Measurements from ENCODE around the gene NPAS3.

Gene NPAS3

GRCh38 chr14:33699300-33699983, 760.8 kb downstream of the NPAS3 start:
- no peak for DNase-seq

- no peak for DNase-seq
Measured at GRCh38 chr14:33700052-33700451, 761.4 kb downstream of the NPAS3 start.

GRCh38 chr14:33702293-33702692, 763.6 kb downstream of the NPAS3 start:
- DNase-seq = no peak

GRCh38 chr14:33704481-33704880, 765.8 kb downstream of the NPAS3 start:
- no peak for DNase-seq

DNA sequence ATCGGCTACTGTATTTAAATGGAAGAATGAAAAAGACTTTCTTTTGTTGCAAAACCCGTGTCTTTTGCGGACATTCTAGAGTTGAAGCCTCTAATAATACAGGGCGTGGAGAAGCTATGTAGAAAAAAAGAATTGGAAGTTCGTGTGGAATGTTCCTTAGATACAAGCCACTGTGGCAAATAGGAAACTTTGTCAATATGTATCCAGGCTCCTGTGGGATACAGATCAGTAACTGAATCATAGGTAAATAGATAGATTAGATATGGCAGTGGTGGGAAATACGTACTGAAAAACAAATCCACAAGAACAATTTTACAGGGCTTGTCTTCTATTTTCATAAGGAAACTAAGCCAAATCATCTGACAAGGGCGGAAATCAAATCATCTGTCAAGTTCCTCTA, 766.8 kb downstream of the NPAS3 start:
- DNase-seq = no peak

DNA sequence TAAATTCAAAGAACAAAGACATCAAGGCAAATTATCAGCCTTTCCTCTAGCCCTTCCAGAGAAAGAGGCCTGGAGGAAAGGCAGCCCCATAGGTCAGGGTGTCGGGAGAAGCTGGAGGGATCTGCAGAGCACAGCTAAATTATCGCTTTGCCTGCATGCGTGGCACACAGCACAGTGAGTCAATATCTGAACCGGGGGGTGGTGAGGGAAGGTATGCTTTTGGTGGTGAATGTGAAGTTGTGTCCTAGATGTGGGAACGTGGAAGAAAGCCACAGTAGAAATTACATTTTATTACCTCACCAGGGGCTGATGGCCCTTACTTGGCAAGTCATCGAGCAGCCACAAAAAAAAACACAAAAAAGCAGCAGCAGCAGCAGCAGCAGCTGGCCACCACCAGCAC, 769.0 kb downstream of the NPAS3 start:
- DNase-seq = no peak

DNA sequence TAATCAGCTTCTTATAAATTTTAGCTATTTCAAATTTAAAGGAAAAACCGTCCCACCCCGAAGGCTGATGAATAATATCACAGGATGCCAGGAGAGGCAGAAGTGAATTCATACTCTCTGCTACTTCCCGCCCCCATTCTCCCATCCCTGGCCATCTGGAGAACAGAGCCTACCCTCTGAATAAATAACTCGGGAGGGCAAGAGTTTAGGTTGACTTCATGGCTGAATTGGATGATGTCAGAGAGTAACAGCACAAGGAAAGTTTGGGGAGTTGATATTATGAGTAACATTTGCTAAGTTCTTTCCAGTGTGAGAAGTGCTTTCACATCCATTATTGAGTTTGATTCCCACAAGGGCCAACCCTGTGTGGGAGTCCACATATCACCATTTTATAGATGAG, 770.6 kb downstream of the NPAS3 start:
- no peak for DNase-seq

DNA sequence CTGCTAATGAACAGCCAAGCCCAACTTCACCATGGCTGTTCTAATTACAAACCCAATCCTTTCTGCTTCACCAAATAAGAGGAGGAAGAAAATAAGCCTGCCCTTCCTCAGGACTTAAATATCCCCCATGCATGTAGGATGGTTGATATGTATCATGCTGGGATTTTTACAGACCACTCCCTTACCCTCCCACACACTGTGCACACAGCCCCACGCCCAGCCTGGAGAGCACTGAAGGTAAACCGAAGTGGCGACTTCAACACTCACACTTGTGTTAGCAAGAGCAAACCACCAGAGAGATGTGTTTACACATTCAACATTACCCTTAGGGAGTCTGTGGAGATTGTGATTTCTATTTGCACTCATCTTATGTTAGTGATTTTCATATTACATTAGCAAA, 771.0 kb downstream of the NPAS3 start:
- no peak for DNase-seq

DNA sequence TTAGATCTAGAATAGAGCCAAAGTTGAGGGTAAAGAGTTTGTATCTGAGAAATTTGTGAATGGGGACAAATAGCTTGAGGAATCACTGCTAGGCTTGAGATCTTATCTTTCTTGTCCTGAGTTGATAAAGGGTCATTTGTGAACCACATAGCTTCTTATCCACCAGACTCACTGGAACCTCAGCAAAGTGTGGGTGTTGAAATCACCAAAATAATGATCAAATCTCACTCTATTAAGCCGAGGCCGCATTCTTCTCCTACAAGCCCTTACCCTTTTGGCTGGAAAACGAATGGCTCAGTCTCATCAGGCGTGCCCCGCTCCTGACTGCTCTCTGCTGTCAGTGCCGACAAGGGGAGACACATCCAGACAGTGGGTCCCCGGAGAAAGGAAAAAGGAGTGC, 771.6 kb downstream of the NPAS3 start:
- no peak for DNase-seq

GRCh38 chr14:33711194-33711593, 772.5 kb downstream of the NPAS3 start:
- DNase-seq = no peak

- no peak for DNase-seq
Measured at GRCh38 chr14:33711811-33712216, 773.1 kb downstream of the NPAS3 start.

DNA sequence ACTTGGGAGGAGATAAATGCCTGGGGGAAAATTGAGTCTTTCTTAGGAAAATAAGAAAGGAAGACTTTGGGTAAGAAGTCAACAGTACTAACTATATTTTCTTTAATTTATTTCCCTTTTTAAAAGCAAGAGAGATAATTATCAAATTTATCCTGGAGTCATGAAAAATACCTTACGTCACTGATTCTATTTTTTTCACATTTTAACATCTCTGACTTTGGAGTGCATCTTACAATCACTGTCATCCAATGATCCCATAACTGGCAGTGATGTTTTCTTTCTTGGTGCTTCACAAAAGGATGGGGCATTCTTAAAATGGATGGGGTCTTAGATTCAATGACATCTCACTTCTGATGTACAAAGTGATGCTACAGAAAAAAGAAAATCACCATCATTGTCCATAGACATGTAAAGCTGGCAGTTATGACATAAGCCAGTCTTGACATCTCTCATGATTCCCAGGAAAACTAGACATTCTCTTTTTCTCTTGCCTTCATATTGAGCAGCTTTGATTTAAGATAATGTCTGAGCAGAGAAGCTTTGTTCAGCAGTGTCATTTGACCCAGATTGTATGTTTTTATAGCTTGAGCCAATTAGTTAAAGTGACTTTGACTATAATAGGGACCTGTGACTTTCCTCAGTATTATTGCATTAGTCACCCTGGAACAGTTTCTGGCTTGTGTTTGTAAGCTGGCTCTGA, 776.0 kb downstream of the NPAS3 start:
- no peak for DNase-seq

GRCh38 chr14:33715227-33715528, 776.5 kb downstream of the NPAS3 start:
- no peak for DNase-seq

- no peak for DNase-seq
Measured at GRCh38 chr14:33716921-33717320, 778.2 kb downstream of the NPAS3 start.

GRCh38 chr14:33717866-33718265, 779.2 kb downstream of the NPAS3 start:
- DNase-seq = no peak

DNA sequence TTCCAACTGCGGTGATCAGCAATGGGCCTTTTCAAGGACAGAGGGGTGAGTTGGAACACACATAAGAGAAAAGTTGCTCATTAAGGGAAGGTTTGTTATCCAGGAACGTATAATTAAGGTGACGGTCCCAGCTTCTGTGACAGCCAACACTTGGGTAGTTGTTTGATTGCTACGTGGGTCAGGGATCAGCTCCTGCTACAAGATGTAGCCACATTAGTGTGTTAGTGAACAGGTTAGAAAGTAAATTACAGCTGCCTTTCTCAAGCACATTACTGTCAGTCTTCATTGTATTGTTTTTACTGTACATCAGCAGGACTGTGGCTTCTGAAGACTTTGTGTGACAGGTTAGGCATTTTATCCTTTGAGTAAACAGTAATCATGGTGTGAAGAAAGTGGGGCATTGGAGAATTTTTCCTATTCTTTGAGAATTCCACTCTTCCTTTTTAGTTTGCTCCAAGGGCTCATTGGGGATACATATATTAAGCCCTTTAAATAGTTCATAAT, 781.7 kb downstream of the NPAS3 start:
- no peak for DNase-seq

- no peak for DNase-seq
Measured at GRCh38 chr14:33726685-33727084, 788.0 kb downstream of the NPAS3 start.

GRCh38 chr14:33727606-33728005, 788.9 kb downstream of the NPAS3 start:
- DNase-seq = no peak

DNA sequence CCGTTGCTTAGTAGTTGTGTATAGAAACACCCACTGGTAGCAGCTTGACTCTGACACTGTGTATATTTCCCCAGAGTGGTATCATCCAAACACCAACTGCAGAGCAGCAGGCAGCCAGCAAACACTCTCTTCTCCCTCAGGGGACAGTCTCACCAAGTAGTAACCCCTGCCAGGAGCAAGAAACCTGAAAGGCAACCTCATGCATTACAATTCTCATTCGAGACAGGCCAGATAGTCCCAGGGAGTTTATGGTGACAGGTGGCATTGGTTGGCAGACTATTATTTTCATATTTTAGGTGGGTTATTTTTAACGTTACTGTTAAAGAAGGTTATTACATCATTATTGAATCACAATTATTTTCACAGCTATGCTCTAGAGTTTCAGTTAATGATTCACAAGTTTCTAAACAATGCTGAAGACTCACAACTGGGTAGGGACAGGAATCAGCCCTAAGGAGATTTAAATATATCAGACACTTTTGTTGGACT, 789.4 kb downstream of the NPAS3 start:
- DNase-seq = no peak

DNA sequence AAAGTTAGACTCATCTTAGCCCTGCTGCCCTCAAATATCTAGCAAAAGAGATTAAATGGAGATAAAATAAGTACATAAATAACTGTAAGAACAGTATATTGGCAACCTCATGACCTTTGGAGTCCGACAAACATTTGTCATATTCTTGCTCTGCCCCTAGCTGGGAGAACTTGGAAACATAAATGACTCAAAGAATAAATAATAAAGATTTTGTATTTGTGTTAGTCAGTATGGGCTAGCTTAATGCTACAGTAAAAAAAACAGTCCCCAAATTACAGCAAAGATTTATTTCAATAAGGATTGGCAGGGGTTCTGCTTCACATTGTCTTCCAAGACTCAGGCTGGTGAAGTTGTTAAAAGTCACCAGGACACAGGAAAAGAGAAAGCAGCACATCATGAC, 791.5 kb downstream of the NPAS3 start:
- no peak for DNase-seq

DNA sequence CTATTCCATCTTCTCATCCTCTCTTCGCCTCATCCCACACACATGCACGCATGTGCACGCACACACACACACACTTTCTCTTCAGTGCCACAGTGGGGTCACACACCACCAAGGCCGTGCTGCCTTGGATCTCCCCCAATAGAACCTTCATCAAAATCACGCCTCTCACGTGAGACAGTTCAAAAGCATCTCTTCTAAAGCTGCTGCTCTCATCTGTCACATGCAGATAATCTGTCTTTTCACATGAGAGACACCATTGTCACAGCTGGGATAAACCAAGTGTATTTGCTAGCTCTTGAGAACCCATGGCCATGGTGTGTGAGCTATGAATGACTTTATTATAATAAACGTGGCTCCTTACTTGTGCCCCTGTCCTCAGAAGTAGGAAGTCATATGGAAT, 793.5 kb downstream of the NPAS3 start:
- DNase-seq = no peak

- no peak for DNase-seq
Measured at GRCh38 chr14:33733310-33733709, 794.6 kb downstream of the NPAS3 start.

DNA sequence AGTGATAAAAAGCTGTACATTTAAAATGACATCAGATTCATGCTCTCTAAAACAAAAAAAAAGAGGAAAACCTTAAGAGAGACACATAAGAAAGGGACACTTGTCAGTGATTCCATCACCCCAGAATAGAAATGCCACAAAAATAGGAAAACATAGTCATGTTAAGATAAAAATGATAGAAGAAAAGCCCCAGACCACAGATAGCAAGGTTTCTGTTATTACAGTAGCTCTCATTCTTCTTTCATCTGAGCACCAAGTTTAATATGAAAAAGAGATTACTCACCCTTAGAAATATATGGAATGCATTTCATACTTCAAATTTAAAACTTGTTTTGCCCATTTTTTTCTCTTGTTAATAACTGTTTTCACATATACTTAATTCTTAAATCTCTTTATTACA, 795.0 kb downstream of the NPAS3 start:
- DNase-seq = no peak

- no peak for DNase-seq
Measured at GRCh38 chr14:33734387-33734786, 795.7 kb downstream of the NPAS3 start.
